ENCODE results near the gene NVL.

DNA sequence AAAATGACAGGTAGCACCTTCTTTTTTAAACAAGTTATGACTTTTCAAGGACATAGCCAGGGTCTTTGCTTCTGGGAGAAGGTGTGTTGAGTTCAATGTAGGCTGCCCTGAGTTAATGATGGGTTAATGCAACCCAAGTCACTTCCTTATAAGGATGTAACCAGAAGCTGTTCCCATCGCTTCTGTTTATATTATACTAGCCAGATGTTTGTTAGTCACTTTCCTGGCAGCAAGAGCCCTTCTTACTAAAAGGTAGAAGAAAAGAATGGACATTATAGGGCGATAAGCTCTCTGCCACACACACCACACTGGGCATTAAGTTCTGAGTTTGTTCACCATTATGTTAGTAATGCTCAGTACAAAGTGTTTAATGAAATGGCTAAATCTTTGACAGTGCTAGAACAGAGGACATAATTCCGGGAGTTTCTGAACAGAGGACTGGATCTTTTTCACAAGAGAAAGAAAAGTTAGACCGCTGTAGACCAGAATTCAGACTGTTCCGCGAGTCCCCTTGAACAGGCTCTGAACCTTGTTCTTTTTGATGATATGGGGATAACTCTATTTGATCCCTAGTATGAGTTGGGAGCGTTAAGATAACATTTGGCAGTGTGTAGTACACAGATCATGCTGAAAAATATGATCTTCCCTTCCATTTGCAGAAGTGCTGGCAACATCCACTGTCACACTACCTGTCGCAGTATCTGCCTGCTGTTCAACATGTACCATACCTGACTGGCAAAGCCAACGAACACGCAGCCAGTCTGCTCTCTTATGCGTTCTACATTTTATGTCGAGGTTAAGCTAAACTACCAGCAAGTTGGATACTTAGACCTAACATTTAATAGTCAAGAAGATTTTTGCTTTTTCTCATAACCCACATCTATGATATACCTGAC, 105.9 kb downstream of the NVL start:
- TF ChIP-seq ARNTL (CRISPR knock-in tag; IDR thresholded peaks at IDR 0.05; ENCODE audit: borderline replicate concordance, low read depth) = no peak
- no peak for TF ChIP-seq ESRRG (CRISPR knock-in tag; IDR thresholded peaks at IDR 0.05)
- no peak for TF ChIP-seq ZFP30 (CRISPR knock-in tag; IDR thresholded peaks at IDR 0.05)
- no peak for TF ChIP-seq ZC3H10 (CRISPR knock-in tag; IDR thresholded peaks at IDR 0.05)
- TF ChIP-seq CREB5 (CRISPR knock-in tag; IDR thresholded peaks at IDR 0.05; ENCODE audit: low read depth) = no peak
- TF ChIP-seq TOX (CRISPR knock-in tag; IDR thresholded peaks at IDR 0.05; ENCODE audit: borderline replicate concordance) = no peak
- TF ChIP-seq ZNF565 (CRISPR knock-in tag; conservative IDR thresholded peaks at IDR 0.05; ENCODE audit: low read depth) = no peak
- TF ChIP-seq CSRNP3 (CRISPR knock-in tag; IDR thresholded peaks at IDR 0.05) = no peak
- TF ChIP-seq, protein P1, sequence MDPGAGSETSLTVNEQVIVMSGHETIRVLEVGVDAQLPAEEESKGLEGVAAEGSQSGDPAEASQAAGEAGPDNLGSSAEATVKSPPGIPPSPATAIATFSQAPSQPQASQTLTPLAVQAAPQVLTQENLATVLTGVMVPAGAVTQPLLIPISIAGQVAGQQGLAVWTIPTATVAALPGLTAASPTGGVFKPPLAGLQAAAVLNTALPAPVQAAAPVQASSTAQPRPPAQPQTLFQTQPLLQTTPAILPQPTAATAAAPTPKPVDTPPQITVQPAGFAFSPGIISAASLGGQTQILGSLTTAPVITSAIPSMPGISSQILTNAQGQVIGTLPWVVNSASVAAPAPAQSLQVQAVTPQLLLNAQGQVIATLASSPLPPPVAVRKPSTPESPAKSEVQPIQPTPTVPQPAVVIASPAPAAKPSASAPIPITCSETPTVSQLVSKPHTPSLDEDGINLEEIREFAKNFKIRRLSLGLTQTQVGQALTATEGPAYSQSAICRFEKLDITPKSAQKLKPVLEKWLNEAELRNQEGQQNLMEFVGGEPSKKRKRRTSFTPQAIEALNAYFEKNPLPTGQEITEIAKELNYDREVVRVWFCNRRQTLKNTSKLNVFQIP (CRISPR knock-in tag; IDR thresholded peaks at IDR 0.05; ENCODE audit: borderline replicate concordance, low read depth) = no peak
- TF ChIP-seq BACH2 (CRISPR knock-in tag; IDR thresholded peaks at IDR 0.05; ENCODE audit: borderline replicate concordance) = no peak
- TF ChIP-seq ZFP3 (CRISPR knock-in tag; IDR thresholded peaks at IDR 0.05) = no peak
- no peak for TF ChIP-seq RARB (CRISPR knock-in tag; IDR thresholded peaks at IDR 0.05)
- TF ChIP-seq ISL1 (CRISPR knock-in tag; IDR thresholded peaks at IDR 0.05) = no peak
- TF ChIP-seq TCF4 (CRISPR knock-in tag; IDR thresholded peaks at IDR 0.05; ENCODE audit: borderline replicate concordance) = no peak
